BJ (cell line): ENCODE measurements around the gene COL5A1. TPM values are rescaled to one million over a fixed set of nuclear protein-coding genes. Genes with fewer than 3 reads are reported as not detected.

Source experiments
- CTCF ChIA-PET: fragments of 350-600 bp; formaldehyde crosslinking; extraction: SDS; loops from one replicate; lab custom pipeline; 2021; ENCODE audit warnings: antibody characterized with exemption, inconsistent platforms; lab: Yijun Ruan, JAX
- POLR2A ChIA-PET: fragments of 300-600 bp; sonication (Branson Sonifier 250); formaldehyde crosslinking; extraction: SDS; loops from one replicate; lab custom pipeline; 2021; ENCODE audit warnings: antibody characterized with exemption; lab: Charles Lee
- DNase-seq: peaks from one replicate; pipeline ENCODE4 v3.0.0-alpha.2; 2011; ENCODE audit warnings: low read depth
- H3K27me3 ChIP-seq: 2 replicates; pipeline ENCODE4 v1.6.0; 2011; ENCODE audit warnings: low read length; ENCODE audit not compliant: control insufficient read depth, insufficient read depth
- H3K36me3 ChIP-seq: 2 replicates; pipeline ENCODE4 v1.5.1; 2011; ENCODE audit warnings: low read length; ENCODE audit not compliant: control insufficient read depth, insufficient read depth
- H3K4me3 ChIP-seq: 2 replicates; pipeline ENCODE4 v1.5.1; 2011; ENCODE audit warnings: low read depth, mild to moderate bottlenecking, control low read depth, low read length
- CTCF ChIP-seq: IDR thresholded peaks from 2 replicates; pipeline ENCODE4 v1.5.1; 2011; ENCODE audit warnings: low read depth, mild to moderate bottlenecking, control low read depth, inconsistent platforms, low read length, moderate library complexity; ENCODE audit not compliant: insufficient read depth
- polyA plus RNA-seq: library from polyadenylated mRNA; depleted of rRNA; stranded (reverse); fragments of >200 nt; gene quantifications from 2 replicates; pipeline ENCODE4 v1.2.3, GENCODE V29; 2011

COL5A1 gene
- polyA plus RNA-seq, 1 experiment = 251 TPM

- TF ChIP-seq CTCF = no peak
- ChIA-PET CTCF (interaction anchor here (0.8 to 1.4 kb wide), 5 partner anchors 11 to 69 kb away, joined by 3 to 6 read pairs (median 3); no protein-coding TSS in a partner anchor), POLR2A (interaction anchor here (1.3 kb wide), 1 partner anchor 15 kb away, joined by 3 read pairs; the partner anchor contains the start of gene COL5A1)
- no peak for DNase-seq
- Histone ChIP-seq H3K36me3 (no peaks in the 10 kb centered on the region), H3K4me3 (no peak overlapping the region), H3K27me3 (no peaks in the 10 kb centered on the region)
Measured at GRCh38 chr9:134626069-134626423, 15.6 kb upstream of the COL5A1 start.

- no peak for DNase-seq
- CTCF ChIA-PET = interaction anchor here (0.8 to 1.4 kb wide), 5 partner anchors 9 to 70 kb away, joined by 3 to 6 read pairs (median 3); no protein-coding TSS in a partner anchor
Measured at GRCh38 chr9:134626571-134627416, 14.8 kb upstream of the COL5A1 start.

DNA sequence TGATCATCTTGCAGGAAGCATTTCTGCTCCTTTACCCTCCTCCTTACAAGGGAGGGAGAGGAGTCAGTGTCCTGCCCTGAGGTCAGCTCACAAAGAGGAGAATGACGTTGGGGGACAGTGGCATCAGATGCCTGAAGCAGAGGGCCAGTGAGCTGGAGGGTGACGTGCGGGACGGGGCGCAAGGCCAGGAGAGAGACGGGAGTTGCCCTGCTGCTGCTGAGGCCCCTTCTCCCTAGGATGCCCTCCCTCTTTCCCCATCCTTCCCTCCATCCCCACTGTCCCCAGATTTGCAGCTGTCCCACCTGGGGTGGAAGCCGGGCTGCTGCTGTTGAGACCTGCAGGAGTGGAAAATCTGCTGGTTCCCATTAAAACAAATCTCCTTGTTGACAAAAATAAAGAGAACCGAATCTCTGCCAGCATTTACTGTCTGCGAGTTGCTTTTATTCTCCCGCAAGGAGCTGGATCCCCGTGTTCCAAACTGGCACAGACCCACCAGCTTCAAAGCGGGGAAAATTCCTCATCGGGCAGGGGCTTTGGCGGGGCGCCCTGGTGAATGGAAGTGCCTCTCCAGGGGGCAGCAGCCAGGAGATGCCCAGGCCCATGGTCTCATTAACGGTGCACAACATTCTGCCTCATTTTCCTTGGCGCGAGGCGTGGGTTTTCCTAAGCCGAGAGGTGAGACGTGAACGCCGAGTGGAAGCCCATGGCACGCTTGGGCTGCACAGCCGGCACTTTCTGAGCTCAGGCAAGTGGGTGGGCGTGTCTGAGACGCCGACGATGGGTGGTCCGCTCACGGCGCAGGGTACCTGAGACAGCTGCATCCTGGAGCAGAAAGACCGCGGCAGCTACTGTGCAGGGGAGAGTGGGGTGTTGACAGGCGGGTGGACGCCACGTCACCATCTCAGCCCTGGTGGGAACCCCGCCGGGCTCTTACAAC is 13.9 kb upstream of the COL5A1 start:
- CTCF ChIA-PET = interaction anchor here (1.0 to 1.3 kb wide), 4 partner anchors 10 to 17 kb away, joined by 3 to 6 read pairs (median 3); partner anchors contain the start of gene COL5A1
- POLR2A ChIA-PET = no interaction called here
- TF ChIP-seq CTCF = no peak
- no peak for DNase-seq
- Histone ChIP-seq H3K27me3 (no peaks in the 10 kb centered on the region), H3K36me3 (no peaks in the 10 kb centered on the region), H3K4me3 (no peak overlapping the region)

More at GRCh38 chr9:134626571-134627416, 14.8 kb upstream of the COL5A1 start:
- no peaks in the 10 kb centered on the region for H3K27me3 ChIP-seq
- no peaks in the 10 kb centered on the region for H3K36me3 ChIP-seq
- no peak overlapping the region for H3K4me3 ChIP-seq
- no peak for TF ChIP-seq CTCF
- POLR2A ChIA-PET = interaction anchor here (1.3 kb wide), 1 partner anchor 14 kb away, joined by 3 read pairs; the partner anchor contains the start of gene COL5A1

- ChIA-PET POLR2A (no interaction called here), CTCF (interaction anchor here (1.0 to 1.3 kb wide), 2 partner anchors 13 to 17 kb away, joined by 3 read pairs; partner anchors contain the start of gene COL5A1)
- TF ChIP-seq CTCF = no peak
- H3K36me3 ChIP-seq = no peaks in the 10 kb centered on the region
- DNase-seq = no peak
- H3K27me3 ChIP-seq = no peaks in the 10 kb centered on the region
- H3K4me3 ChIP-seq = no peak overlapping the region
Measured at GRCh38 chr9:134628354-134628736, 13.3 kb upstream of the COL5A1 start.
